Measurements from ENCODE around the gene TMEM150A. TPM values are rescaled to one million over a fixed set of nuclear protein-coding genes. Genes with fewer than 3 reads are reported as not detected.
"Not testable (repeated sequence)": the region's sequence is repeated elsewhere in the genome, so short reads cannot be mapped to it uniquely, and the experiment has no call there.

Gene TMEM150A
- total RNA-seq, 1 experiment from 2014 or later: 3.6 TPM

GRCh38 chr2:85611705-85612587 lies 9.4 kb upstream of the TMEM150A start, which contains the start of gene C2orf68:
TSS of gene C2orf68 (minus strand) at chr2:85612066. CDS start at chr2:85611984, 82 bp downstream.
- DNase-seq (ENCODE audit: low read depth): peak; percentile 79

- DNase-seq (ENCODE audit: low read depth): no peak
Measured at GRCh38 chr2:85611217-85611704, 8.8 kb upstream of the TMEM150A start.

- DNase-seq (ENCODE audit: low read depth): no peak
Measured at GRCh38 chr2:85607268-85608215, 5.0 kb upstream of the TMEM150A start.

- no peak for DNase-seq (ENCODE audit: low read depth)
Measured at GRCh38 chr2:85606116-85606455, 3.6 kb upstream of the TMEM150A start.

GRCh38 chr2:85605406-85606115 lies 3.1 kb upstream of the TMEM150A start:
- DNase-seq (ENCODE audit: low read depth): peak; percentile 46

- DNase-seq (ENCODE audit: low read depth): no peak
Measured at GRCh38 chr2:85604568-85605339, 2.3 kb upstream of the TMEM150A start.

GRCh38 chr2:85604133-85604444 lies 1.6 kb upstream of the TMEM150A start:
- not testable (repeated sequence) for DNase-seq (ENCODE audit: low read depth)

- peak; percentile 47 for DNase-seq (ENCODE audit: low read depth)
Measured at GRCh38 chr2:85601771-85602475, 575 bp downstream of the TMEM150A start.

GRCh38 chr2:85600951-85601770 lies 1.3 kb downstream of the TMEM150A start:
- DNase-seq (ENCODE audit: low read depth): no peak

- no peak for DNase-seq (ENCODE audit: low read depth)
Measured at GRCh38 chr2:85600235-85600575, 2.3 kb downstream of the TMEM150A start.

GRCh38 chr2:85599468-85600234 lies 2.8 kb downstream of the TMEM150A start:
- DNase-seq (ENCODE audit: low read depth): no peak

- DNase-seq (ENCODE audit: low read depth): no peak
Measured at GRCh38 chr2:85598594-85599340, 3.7 kb downstream of the TMEM150A start.

- no peak for DNase-seq (ENCODE audit: low read depth)
Measured at GRCh38 chr2:85597241-85597640, 5.3 kb downstream of the TMEM150A start.

- DNase-seq (ENCODE audit: low read depth): no peak
Measured at GRCh38 chr2:85596486-85597143, 5.9 kb downstream of the TMEM150A start.

GRCh38 chr2:85596026-85596333 lies 6.5 kb downstream of the TMEM150A start:
- DNase-seq (ENCODE audit: low read depth): no peak

- peak; percentile 98 for DNase-seq (ENCODE audit: low read depth)
Measured at GRCh38 chr2:85595301-85596025, 7.0 kb downstream of the TMEM150A start, which contains the start of gene RNF181. TSS of gene RNF181 (plus strand) at chr2:85595745. CDS start at chr2:85595764, 19 bp downstream.
